HFF-Myc (cell line): ENCODE results near the gene PRDM11.

Experiments used
- DNase-seq: peaks from one replicate; pipeline ENCODE4 v3.0.0-alpha.2; 2011; ENCODE audit warnings: low read depth; ENCODE audit errors: extremely low read depth
- H3K4me3 ChIP-seq: replicated peaks from 2 replicates; pipeline ENCODE4 v1.5.1; 2011; ENCODE audit warnings: low read depth, mild to moderate bottlenecking, control low read depth, low read length
- CTCF ChIP-seq: IDR thresholded peaks from 2 replicates; pipeline ENCODE4 v1.5.1; 2012; ENCODE audit warnings: mild to moderate bottlenecking, low read depth, low read length, control low read depth; ENCODE audit errors: missing control alignments

The PRDM11 gene

GRCh38 chr11:45168366-45169130 is 22.1 kb downstream of the PRDM11 start:
- DNase-seq, result no peak
- TF ChIP-seq CTCF, result no peak
- H3K4me3 ChIP-seq, result no peak overlapping the region

GRCh38 chr11:45169310-45170072 is 23.1 kb downstream of the PRDM11 start:
- no peak overlapping the region for H3K4me3 ChIP-seq
- TF ChIP-seq CTCF, result no peak
- DNase-seq, result no peak

- H3K4me3 ChIP-seq, result no peak overlapping the region
- no peak for TF ChIP-seq CTCF
- no peak for DNase-seq
These were observed 24.0 kb downstream of the PRDM11 start for GRCh38 chr11:45170484-45170883.

- H3K4me3 ChIP-seq, result no peak overlapping the region
- DNase-seq, result no peak
- TF ChIP-seq CTCF, result no peak
These were observed 25.1 kb downstream of the PRDM11 start for GRCh38 chr11:45171550-45171949.

GRCh38 chr11:45173064-45173463 is 26.6 kb downstream of the PRDM11 start:
- H3K4me3 ChIP-seq, result no peak overlapping the region
- TF ChIP-seq CTCF, result no peak
- DNase-seq, result no peak

- DNase-seq, result no peak
- no peak overlapping the region for H3K4me3 ChIP-seq
- no peak for TF ChIP-seq CTCF
These were observed 27.9 kb downstream of the PRDM11 start for GRCh38 chr11:45174168-45174835.
